ENCODE results near the gene RPS6KB2. TPM values are rescaled to one million over a fixed set of nuclear protein-coding genes. Genes with fewer than 3 reads are reported as not detected.

RPS6KB2 gene
- total RNA-seq, 1 donor from 2014 or later = 25.1 TPM

DNA sequence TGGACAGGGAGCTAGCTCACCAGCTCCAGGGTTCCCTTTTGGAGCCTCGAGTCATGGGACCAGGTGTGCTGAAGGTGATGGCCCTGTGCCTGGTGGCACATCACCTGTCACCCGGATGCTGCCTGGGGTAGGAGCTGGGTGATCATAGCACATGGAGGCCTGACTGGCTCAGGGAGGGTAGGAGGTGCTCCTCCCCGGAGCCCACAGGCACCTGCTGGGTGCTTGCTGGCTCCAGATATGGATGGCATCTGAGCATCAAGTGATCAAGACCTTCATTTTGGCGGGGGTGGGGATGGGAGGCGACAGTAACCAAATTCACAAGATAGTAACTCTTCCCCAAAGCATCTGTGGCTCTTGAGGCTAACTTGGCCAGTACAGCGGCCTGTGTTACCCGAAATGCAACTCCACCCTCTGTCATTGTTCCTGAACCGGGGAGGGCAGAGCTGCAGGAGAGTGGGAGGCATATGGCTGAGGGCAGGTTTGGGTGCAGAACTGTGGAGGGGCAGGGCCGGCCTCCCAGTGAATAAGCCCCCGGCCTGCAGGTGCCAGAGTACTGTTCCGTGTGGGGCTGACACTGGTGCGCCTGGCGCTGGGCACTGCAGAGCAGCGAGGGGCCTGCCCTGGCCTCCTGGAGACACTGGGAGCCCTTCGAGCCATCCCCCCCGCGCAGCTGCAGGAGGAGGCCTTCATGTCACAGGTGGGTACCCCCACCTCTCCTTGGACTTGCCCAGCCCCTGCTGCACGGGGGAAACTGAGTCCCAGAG, 19.7 kb upstream of the RPS6KB2 start:
- ATAC-seq = no peak
- peak; percentile 29 for DNase-seq
- intact Hi-C loops (cut with micrococcal nuclease) = no loop called here

DNA sequence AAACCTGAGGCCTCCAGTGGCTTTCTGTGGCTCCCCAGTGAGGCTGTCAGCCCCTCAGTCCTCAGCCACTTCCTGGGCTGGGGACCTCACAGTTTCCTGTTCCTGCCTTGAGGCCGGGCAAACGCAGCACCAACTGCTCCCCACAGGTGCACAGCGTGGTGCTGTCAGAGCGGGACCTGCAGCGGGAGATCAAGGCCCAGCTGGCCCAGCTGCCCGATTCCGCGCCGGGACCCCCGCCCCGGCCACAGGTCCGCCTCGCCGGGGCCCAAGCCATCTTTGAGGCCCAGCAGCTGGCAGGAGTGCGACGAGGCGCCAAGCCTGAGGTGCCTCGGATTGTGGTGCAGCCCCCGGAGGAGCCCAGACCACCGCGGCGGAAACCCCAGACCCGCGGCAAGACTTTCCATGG, 19.0 kb upstream of the RPS6KB2 start:
- intact Hi-C loops (cut with micrococcal nuclease) = no loop called here
- ATAC-seq (no peak), DNase-seq (no peak)

DNA sequence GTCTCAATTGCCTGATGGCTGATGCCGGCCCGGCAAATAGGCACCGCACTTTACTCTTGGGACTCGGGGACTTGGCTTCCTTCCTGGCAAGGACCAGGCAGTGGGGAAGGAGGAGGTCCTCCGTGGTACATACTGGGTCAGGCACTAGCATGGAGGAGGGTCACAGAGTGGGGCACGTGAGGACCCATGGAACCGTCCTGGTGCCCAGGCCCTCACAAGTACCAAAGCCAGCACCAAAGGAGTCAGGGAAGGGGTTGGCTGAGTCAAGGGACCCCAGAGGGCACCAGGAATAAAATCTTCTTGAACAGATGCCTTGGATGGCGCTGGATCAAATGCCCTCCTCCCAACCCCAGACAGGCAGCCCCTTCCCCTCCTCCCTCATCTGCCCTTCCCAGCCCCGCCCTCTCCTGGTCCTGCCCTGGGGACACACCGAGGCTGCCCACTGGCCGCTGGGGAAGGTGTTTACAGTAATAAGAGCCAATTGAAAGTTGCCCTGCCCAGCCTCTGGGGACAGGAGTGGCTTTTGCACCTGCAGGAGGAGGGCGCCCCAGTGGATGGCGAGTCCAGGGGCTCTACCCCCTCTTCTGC, 18.4 kb upstream of the RPS6KB2 start:
- ATAC-seq (no peak), DNase-seq (no peak)
- intact Hi-C loops (cut with micrococcal nuclease) = no loop called here

DNA sequence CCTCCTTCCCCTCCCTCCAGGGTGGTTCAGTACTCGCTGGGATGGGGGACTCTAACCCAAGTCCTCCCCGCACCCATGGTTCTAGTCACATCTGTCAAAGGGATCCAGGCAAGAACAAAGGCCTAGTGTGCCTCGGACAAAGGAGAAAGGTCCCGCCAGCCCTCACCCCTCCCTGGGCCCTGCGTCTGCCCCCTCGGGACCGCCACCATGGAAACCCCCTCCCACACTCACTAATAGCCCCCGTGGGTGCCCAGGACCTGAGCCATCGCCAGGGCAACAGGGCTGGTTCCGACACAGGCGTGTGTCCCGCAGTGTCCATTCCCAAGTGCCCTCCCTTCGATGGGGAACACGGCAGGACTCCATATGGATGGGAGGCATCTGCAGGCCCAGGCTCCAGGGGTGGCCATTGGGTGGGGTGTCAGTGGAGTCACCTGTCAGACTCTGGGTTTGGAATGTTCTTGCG, 17.9 kb upstream of the RPS6KB2 start:
- intact Hi-C loops (cut with micrococcal nuclease) = no loop called here
- ATAC-seq (no peak), DNase-seq (no peak)

DNA sequence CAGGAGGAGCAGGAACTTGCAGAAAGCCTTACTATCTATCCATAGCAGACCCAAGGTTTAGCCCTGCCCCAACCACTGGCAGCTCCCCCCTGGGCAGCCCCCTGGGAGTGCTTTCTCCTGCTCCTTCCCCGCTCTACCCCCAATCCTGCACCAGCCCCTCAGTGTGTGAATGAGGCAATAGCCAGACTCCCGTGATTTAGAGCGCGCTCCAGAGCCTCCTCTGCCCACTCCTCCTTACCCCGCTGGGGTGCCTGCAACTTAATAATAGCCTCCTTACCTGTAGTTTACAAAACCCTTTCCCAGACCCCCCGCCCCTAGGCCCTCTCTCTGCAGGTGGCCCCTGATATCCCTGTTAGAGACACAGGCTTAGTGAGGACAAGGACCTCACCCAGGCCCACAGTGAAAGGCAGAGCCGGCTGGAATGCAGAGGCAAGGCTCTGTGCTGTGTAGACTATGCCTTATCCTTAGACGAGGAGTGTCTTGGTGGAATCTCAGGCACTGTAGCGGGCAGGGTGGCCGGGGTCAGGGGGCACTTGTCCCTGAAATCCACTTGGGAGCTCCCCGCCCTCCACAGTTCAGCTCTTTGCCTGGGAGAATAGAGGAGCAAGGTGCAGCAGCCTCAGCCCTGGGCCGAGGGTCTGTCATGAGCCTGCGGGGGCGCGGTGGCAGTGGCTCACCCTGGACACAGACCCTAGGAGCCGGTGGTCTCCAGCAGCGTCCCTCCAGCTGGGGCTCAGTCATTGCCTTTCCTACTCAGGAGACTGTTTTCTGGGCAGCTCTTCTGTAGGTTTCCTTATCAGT, 17.1 kb upstream of the RPS6KB2 start:
- no peak for DNase-seq
- intact Hi-C loops (cut with micrococcal nuclease) = no loop called here
- no peak for ATAC-seq

DNA sequence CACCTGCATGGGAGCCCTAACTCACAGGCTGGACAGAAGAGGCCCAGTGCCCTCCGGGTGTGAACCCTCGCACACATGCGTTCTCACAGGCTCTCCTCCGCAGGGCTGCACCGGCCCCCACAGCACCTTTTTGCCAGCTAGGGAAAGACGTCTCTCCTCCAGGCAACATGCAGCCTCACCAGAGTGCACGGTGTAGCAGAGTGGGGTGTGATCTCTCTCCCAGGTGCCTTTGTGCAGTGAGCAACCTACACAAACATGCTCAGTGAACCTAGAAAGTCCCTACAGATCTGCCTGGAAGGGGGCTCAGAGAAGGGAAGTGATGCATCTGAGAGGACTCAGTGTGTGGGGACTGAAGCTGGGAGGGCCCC, 16.5 kb upstream of the RPS6KB2 start:
- no peak for ATAC-seq
- DNase-seq = no peak
- intact Hi-C loops (cut with micrococcal nuclease) = no loop called here

DNA sequence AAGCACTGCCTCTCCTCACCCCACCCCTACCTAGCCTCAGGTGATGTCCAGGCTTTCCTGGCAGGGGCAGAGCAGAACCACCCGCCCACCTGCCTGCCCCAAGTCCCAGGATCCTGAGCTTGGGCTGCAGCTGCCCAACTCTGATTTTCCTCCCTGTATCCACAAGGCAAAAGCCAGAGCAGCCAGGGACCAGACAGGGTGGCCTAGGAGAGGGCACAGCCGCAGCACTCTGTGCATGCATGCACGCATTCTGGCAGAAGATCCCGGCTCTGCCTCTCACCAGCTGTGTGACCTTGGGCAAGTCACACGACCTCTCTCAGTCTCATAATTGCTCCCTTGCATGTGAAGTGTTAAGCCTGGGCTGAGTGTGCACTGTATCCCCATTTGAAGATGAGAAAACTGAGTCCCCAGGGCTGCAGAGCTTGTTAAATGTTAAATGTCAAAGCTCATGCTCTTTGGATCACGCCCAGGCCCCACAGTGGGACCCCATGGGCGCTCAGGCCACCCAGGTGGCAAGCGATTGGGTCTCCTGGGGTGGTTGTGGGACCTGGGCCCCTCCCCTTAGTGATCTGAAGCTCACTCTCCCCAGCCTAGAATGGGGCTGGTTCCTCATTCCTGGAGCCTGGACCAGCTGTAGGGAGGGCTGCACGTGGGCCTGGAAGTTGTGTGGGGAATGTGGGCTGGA, 15.7 kb upstream of the RPS6KB2 start:
- ATAC-seq = no peak
- intact Hi-C loops (cut with micrococcal nuclease) = no loop called here

DNA sequence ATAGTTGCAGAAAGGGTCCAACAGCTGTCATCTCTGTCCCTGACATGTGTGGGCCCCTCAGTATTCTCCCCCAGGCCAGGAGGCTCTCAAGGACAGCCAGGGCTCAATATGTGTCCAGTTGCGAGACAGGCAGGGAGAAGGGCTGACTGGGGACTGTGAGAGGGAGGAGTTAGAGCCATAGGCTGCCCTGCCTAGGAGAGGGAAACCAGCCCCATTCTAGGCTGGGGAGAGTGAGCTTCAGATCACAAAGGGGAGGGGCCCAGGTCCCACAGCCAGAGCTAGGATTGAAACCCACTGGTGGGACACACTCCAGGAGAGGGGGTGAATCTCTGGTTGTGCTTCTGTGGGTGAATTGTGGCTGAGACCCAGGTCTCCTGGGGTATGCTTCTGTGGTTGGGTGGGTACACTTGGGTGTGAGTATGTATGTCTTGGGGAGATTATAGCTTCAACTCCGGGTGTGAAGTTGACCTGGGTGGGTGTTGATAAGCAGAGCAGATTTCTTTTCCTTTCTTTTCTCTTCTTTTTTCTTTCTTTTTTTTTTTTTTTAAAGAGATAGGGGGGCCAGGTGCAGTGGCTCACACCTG, 14.9 kb upstream of the RPS6KB2 start:
- intact Hi-C loops (cut with micrococcal nuclease) = no loop called here
- DNase-seq (no peak), ATAC-seq (no peak)

More for the DNA sequence above, 15.7 kb upstream of the RPS6KB2 start:
- no peak for DNase-seq

DNA sequence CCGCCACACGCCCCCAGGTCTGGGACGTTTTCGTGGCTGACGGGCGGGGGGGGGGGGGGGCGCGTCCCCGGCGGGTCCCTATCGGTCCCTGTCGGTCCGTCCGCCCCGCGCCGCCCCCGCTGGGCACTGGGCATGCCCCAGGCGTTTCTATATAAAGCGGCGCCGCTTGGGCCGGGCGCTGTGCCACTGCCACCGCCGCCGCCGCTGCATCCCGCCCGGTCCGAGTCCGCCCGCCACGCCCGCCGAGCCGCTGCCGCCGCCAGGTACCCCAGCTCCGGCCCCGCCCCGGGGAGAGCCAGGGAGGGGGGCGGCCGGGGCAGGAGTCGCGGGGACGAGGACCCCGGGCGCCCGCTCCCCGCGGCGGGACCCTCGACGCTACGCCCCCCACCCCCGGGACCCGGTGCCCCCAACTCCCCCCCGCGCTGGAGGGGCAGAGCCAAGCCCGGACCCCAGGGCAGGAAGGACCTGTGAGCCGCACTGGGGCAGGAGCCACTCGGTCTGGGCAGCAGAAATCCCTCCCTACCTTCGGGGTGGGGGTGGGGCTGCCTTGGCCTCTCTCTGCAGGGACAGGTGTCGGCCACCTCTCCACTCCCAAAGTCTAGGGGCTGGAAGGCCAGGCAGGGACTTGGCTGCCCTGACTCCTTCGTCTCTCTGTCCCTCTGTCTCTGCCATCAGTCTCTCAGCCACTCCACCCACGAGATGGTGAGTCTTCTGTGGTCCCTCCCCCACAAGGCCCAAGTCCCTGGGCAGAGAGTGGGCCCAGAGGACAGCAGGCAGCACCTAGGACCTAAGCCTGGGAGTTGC, 12.6 kb upstream of the RPS6KB2 start, which contains the start of gene CARNS1:
Gene CARNS1 (plus strand): TSS at position 178 of the 804 bp plus-strand sequence. CDS start 522 bp downstream, at position 700.
- intact Hi-C loops (cut with micrococcal nuclease) = no loop called here
- ATAC-seq = peak; percentile 44
- peak; percentile 72 for DNase-seq

DNA sequence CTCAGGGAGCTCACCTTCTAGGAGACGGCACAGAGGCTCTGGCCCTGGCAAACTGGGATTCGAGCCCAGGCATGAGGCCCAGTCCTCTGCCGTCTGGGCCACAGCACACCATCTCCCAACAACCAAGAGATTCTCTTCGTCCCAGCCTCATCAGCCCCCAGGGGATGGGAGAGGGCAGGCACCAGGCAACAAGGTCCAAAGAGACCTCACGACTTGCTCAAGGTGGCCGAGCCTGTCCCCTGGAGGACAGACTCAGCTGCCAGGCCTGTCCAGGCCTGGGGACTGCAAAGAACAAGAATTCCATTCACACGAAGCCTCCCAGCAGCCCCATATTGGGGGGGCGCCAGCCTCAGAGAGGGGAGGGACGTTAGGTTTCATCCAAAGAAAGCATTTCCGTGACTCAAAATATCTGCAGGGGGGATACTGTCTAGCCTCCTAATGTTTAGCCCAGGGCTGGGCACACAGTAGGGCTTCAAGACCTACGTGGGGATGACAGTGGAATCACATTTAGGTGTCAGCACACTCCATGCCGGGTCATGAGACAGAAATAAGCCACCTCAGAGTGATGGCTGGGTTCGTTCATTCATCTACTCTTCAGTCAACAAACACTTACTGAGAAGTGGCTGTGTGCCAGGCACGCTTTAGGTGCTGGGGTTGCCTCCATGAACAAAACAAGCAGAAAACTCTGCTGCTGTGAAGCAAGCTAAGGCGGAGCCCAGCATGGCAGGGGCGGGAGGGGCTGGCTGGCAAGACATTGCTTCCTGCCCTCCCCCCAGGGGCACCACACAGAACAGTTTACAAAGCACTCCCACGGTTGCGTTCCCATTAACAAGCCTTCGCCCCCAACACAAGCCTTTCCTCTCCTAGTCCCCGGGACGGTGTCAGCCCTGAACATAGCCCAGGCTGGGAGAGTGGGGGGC, 11.6 kb upstream of the RPS6KB2 start:
- intact Hi-C loops (cut with micrococcal nuclease) = no loop called here
- no peak for DNase-seq
- no peak for ATAC-seq

DNA sequence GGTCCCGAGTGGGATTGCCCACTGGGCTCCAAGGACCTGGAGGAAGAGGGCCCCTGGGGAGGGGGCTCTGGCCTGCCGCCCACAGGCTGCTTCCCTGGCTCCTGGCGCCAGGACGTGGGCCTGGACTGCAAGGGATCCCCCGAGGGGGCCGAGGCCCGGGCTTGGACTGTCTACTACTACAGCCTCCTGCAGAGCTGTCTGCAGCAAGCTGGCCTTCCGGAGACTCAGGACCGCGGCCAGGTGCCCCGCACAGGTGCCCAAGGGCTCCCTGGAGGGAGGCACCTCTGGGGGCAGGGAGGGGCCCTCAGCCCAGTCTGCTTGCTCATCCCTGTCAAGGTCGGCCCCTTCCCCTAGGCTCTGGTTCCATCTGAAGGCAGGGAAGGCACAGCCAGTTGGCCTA, 10.9 kb upstream of the RPS6KB2 start:
- intact Hi-C loops (cut with micrococcal nuclease) = no loop called here
- no peak for ATAC-seq
- no peak for DNase-seq

DNA sequence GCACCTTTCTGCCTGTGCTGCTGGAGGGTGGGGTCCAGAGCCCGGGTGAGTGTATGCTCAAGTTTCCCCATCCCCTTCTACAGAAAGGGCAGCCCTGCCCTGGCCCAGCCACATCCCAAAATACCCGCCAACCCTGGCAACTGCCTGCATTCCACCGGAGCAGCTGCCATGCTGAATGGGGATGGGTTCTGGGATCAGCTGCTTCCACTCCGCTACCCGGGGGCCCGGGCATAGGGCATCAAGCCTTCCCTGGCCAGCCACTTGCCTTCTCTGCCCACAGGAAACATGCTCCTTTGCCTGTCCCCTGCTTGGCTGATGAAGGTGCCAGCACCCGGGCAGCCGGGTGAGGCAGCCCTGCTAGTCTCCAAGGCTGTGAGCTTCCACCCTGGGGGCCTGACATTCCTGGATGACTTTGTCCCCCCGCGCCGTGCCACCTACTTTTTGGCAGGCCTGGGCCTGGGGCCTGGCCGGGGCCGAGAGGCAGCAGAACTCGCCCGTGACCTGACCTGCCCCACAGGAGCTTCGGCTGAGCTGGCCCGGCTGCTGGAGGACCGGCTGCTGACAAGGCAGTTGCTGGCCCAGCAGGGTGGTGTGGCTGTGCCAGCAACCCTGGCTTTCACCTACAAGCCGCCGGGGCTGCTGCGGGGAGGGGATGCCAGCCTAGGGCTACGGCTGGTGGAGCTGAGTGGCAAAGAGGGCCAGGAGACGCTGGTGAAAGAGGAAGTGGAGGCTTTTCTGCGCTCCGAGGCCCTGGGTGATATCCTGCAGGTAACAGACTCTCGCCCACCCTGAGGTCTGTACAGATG, 9.6 kb upstream of the RPS6KB2 start:
- ATAC-seq (peak; percentile 50), DNase-seq (peak; percentile 78)
- intact Hi-C loops (cut with micrococcal nuclease) = no loop called here

DNA sequence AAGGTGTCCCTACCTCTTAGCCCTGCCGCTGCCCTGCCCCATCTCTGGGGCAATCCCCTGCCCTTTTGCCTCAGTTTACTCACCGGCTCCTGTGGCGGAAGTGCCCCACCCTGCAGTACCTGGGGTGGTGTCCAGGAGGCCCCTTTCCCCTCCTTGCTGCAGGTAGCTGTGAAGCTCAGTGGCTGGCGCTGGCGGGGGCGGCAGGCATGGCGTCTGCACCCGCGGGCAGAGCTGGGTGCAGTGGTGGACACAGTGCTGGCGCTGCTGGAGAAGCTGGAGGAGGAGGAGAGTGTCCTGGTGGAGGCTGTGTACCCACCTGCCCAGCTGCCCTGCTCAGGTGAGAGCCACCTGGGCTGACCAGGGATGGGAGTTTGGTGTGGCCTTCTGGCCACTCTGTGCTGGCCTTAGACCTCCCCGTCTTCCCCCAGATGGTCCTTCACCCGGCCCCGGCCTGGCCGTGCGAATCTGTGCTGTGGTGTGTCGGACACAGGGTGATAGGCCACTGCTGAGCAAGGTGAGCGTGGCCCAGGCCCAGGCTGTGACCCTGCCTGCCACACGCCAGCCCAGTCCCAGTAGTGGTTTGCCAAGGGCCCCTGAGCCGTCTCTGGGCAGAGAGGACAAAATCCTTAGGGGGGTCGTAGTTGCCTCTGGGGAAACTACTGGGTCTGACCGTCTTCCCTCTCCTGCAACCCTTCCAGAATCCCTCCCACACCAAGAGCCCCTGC, 8.8 kb upstream of the RPS6KB2 start:
- intact Hi-C loops (cut with micrococcal nuclease) = no loop called here
- ATAC-seq (no peak), DNase-seq (no peak)

DNA sequence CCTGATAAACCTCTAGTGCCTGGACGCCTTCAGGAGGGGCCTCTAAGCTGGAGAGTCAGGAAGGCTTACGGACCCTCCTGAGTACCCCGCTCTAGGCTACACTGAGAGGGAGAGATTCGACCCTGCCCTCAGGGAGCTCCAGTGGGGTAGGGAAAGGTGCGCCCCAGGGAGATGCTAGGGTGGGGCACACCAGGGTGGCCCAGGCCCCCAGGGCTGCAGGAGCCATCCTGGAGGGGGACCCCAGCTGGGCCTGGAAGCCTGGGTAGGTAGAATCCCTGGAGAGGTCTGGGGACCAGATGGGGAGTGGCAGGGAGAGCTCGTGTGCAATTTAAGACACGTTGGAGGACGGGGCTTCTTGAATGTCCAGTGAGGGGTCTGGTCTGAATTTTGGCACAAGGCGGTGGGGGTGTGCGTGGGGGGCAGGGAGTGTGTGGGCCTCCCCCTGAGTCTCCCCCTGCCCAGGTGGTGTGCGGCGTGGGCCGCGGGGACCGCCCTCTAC, 8.1 kb upstream of the RPS6KB2 start:
- ATAC-seq (no peak), DNase-seq (no peak)
- intact Hi-C loops (cut with micrococcal nuclease) = no loop called here

DNA sequence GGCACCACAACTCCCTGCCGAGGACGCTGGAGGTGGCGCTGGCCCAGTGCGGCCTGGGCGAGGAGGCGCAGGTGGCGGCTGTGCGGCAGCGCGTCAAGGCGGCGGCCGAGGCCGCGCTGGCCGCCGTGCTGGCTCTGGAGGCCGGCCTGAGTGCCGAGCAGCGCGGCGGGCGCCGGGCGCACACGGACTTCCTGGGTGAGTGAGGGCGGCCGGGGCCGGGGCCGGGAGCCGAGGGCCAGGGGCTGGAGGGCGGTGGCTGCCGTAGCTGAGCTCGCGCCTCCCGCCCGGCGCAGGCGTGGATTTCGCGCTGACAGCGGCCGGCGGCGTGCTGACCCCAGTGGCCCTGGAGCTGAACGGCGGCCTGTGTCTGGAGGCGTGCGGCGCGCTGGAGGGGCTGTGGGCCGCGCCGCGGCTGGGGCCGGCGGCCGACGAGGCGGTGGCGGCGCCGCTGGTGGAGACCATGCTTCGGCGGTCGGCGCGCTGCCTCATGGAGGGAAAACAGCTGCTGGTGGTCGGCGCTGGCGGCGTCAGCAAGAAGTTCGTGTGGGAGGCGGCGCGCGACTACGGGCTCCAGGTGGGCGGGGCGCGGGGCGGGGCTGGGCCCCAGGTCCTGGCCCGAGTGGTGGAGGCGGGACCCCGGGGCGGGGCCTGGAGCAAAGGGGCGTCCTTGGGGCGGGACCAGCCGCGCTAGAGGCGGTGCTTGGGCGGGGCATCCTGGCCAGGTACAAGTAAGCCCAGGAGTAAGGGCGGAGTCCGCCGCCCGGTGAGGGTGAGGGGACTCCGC, 7.5 kb upstream of the RPS6KB2 start:
- peak; percentile 99 for DNase-seq
- peak; percentile 90 for ATAC-seq
- intact Hi-C loops (cut with micrococcal nuclease) = no loop called here
